A673 (cell line): Measurements from ENCODE around the gene R3HDML.

Source experiments
- EZH2 ChIP-seq: fragments of 200-600 bp; sonication (generic); IDR thresholded peaks from 2 replicates; pipeline ENCODE4 v1.6.1; 2017; ENCODE audit warnings: borderline replicate concordance, low read depth, mild to moderate bottlenecking, mixed read lengths, antibody characterized with exemption, low read length; ENCODE audit not compliant: poor library complexity, severe bottlenecking
- TF ChIP-seq, protein P1 (sequence below): fragments of 300-800, 200-600 bp; sonication (generic); conservative IDR thresholded peaks from 2 replicates; pipeline ENCODE4 v1.5.1; 2017; ENCODE audit warnings: low read depth, mild to moderate bottlenecking, antibody characterized with exemption, low read length, moderate library complexity, mixed read lengths

DNA sequence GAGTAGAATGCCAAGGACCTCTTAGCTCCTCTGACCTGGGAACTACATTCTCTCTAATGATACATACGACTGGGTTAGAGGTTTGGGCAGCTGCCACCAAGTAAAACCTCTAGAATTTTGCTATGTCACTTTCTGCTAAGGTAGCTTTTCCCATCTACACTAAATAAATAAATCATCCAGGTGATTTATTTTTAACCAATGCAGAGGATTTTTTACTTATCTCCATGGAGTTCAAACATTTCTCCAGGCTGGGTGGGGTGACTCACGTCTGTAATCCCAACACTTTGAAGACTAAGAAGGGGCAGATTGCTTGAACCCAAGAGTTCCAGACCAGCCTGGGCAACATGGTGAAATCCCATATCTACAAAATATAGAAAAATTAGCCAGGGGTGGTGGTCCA, 45.8 kb downstream of the R3HDML start:
- TF ChIP-seq, protein P1, sequence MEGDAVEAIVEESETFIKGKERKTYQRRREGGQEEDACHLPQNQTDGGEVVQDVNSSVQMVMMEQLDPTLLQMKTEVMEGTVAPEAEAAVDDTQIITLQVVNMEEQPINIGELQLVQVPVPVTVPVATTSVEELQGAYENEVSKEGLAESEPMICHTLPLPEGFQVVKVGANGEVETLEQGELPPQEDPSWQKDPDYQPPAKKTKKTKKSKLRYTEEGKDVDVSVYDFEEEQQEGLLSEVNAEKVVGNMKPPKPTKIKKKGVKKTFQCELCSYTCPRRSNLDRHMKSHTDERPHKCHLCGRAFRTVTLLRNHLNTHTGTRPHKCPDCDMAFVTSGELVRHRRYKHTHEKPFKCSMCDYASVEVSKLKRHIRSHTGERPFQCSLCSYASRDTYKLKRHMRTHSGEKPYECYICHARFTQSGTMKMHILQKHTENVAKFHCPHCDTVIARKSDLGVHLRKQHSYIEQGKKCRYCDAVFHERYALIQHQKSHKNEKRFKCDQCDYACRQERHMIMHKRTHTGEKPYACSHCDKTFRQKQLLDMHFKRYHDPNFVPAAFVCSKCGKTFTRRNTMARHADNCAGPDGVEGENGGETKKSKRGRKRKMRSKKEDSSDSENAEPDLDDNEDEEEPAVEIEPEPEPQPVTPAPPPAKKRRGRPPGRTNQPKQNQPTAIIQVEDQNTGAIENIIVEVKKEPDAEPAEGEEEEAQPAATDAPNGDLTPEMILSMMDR, result no peak
- TF ChIP-seq EZH2, result no peak
